H1 (cell line): ENCODE data around the gene RPL28. TPM values are rescaled to one million over a fixed set of nuclear protein-coding genes. Genes with fewer than 3 reads are reported as not detected.
"Not testable (repeated sequence)": the region's sequence is repeated elsewhere in the genome, so short reads cannot be mapped to it uniquely, and the experiment has no call there.

ENCODE experiments used
- CTCF ChIA-PET: fragments of 300-600 bp; sonication (Branson Sonifier 250); formaldehyde crosslinking; loops from one replicate; lab custom pipeline; 2021; ENCODE audit not compliant: partially characterized antibody; lab: Charles Lee
- POLR2A ChIA-PET: fragments of 300-600 bp; sonication (Branson Sonifier 250); formaldehyde crosslinking; loops from one replicate; lab custom pipeline; 2021; ENCODE audit warnings: inconsistent platforms; ENCODE audit not compliant: partially characterized antibody; lab: Charles Lee
- DNase-seq, 2 experiments: peaks; one replicate each; pipeline versions ENCODE4 v3.0.0 to v3.0.0-alpha.2; 2010 to 2022; ENCODE audit warnings: low spot score in 2 of 2, low read depth in 1 of 2, mixed read lengths in 1 of 2
- FAIRE-seq: peaks from 2 replicates; lab custom pipeline; 2011; peaks lifted over from hg19 to GRCh38; lab: Jason Lieb, UNC
- H2AFZ ChIP-seq: 2 replicates; pipeline ENCODE4 v1.8.1; 2012; ENCODE audit warnings: low read length, inconsistent platforms
- H2AK5ac ChIP-seq: 2 replicates; pipeline ENCODE4 v1.6.1; 2013; ENCODE audit warnings: low read depth, low read length
- H2BK120ac ChIP-seq: replicated peaks from 2 replicates; pipeline ENCODE3; 2013; ENCODE audit warnings: low read depth, low read length, inconsistent platforms
- H2BK12ac ChIP-seq: 2 replicates; pipeline ENCODE4 v1.6.1; 2013; ENCODE audit warnings: low read depth, low read length
- H2BK15ac ChIP-seq: 2 replicates; pipeline ENCODE4 v1.6.1; 2013; ENCODE audit warnings: low read length
- H2BK20ac ChIP-seq: 2 replicates; pipeline ENCODE4 v1.6.1; 2013; ENCODE audit warnings: low read length
- H2BK5ac ChIP-seq: 2 replicates; pipeline ENCODE4 v1.6.1; 2013; ENCODE audit warnings: low read depth, low read length
- H3K14ac ChIP-seq: 2 replicates; pipeline ENCODE4 v1.6.1; 2013; ENCODE audit warnings: inconsistent platforms; ENCODE audit not compliant: insufficient read length
- H3K18ac ChIP-seq: 2 replicates; pipeline ENCODE4 v1.6.1; 2013; ENCODE audit warnings: low read length; ENCODE audit errors: extremely low read depth
- H3K23ac ChIP-seq: 2 replicates; pipeline ENCODE4 v1.6.1; 2013; ENCODE audit warnings: inconsistent platforms; ENCODE audit not compliant: insufficient read length
- H3K23me2 ChIP-seq: 2 replicates; pipeline ENCODE4 v1.6.1; 2013; ENCODE audit warnings: low read depth, low read length
- H3K27ac ChIP-seq: 2 replicates; pipeline ENCODE4 v1.6.1; 2011; ENCODE audit warnings: low read depth, low read length, inconsistent platforms
- H3K27me3 ChIP-seq, 4 experiments: replicated peaks in 1 of 4; 1 replicate in 1 of 4; 2 replicates in 3 of 4; pipeline versions ENCODE4 v1.6.1 to v1.8.1; 2011 to 2013; ENCODE audit warnings: low read length in 3 of 4, mild to moderate bottlenecking in 3 of 4, inconsistent platforms in 2 of 4, mixed read lengths in 2 of 4, moderate library complexity in 1 of 4; ENCODE audit not compliant: control insufficient read depth in 3 of 4, insufficient read depth in 3 of 4; ENCODE audit errors: extremely low read depth in 1 of 4
- H3K36me3 ChIP-seq, 4 experiments: 2 replicates each; pipeline versions ENCODE4 v1.6.1 to v1.8.1; 2011 to 2013; ENCODE audit warnings: mild to moderate bottlenecking in 4 of 4, low read length in 3 of 4, moderate library complexity in 2 of 4, control low read depth in 1 of 4, inconsistent platforms in 1 of 4; ENCODE audit not compliant: insufficient read depth in 4 of 4, control insufficient read depth in 2 of 4
- H3K4ac ChIP-seq: replicated peaks from 2 replicates; pipeline ENCODE3; 2013; ENCODE audit warnings: low read length, low read depth, mixed read lengths, inconsistent platforms; ENCODE audit not compliant: insufficient read length
- H3K4me1 ChIP-seq, 4 experiments: replicated peaks in 1 of 4; 1 replicate in 1 of 4; 2 replicates in 3 of 4; pipeline versions ENCODE4 v1.6.1 to v1.8.1; 2011 to 2013; ENCODE audit warnings: low read length in 3 of 4, inconsistent platforms in 2 of 4, mixed read lengths in 1 of 4; ENCODE audit not compliant: insufficient read depth in 4 of 4, control insufficient read depth in 3 of 4
- H3K4me2 ChIP-seq, 2 experiments: 2 replicates each; pipeline versions ENCODE4 v1.6.1 to v1.8.1; 2011 to 2013; ENCODE audit warnings: low read depth in 2 of 2, low read length in 2 of 2, control low read depth in 1 of 2, inconsistent platforms in 1 of 2, mild to moderate bottlenecking in 1 of 2; ENCODE audit not compliant: insufficient read depth in 1 of 2
- H3K4me3 ChIP-seq, 4 experiments: fragments of 200-600, 300-600 bp in 1 of 4; sonication (generic), shearing (Covaris generic), sonication (Bioruptor Twin) in 1 of 4; 2 replicates each; pipeline versions ENCODE4 v1.5.1 to v1.8.1; 2011 to 2016; ENCODE audit warnings: low read length in 4 of 4, low read depth in 3 of 4, control low read depth in 2 of 4, inconsistent platforms in 2 of 4, mild to moderate bottlenecking in 2 of 4, mixed read lengths in 1 of 4, moderate library complexity in 1 of 4; ENCODE audit not compliant: insufficient read depth in 2 of 4; ENCODE audit errors: extremely low read depth in 1 of 4
- H3K56ac ChIP-seq: replicated peaks from 2 replicates; pipeline ENCODE3; 2013; ENCODE audit warnings: low read depth, mild to moderate bottlenecking, mixed read lengths, low read length, inconsistent platforms; ENCODE audit not compliant: insufficient read length
- H3K79me1 ChIP-seq: 2 replicates; pipeline ENCODE4 v1.6.1; 2013; ENCODE audit warnings: low read depth, low read length, control low read depth
- H3K79me2 ChIP-seq, 2 experiments: 2 replicates each; pipeline versions ENCODE4 v1.6.1 to v1.8.1; 2012 to 2013; ENCODE audit warnings: low read length in 2 of 2, mild to moderate bottlenecking in 2 of 2, inconsistent platforms in 1 of 2; ENCODE audit not compliant: insufficient read depth in 2 of 2, control insufficient read depth in 1 of 2
- H3K9ac ChIP-seq, 4 experiments: replicated peaks in 1 of 4; 1 replicate in 1 of 4; 2 replicates in 3 of 4; pipeline versions ENCODE4 v1.6.1 to v1.8.1; 2011 to 2013; ENCODE audit warnings: low read depth in 3 of 4, low read length in 3 of 4, control low read depth in 2 of 4, mild to moderate bottlenecking in 2 of 4, moderate library complexity in 2 of 4, inconsistent platforms in 1 of 4; ENCODE audit errors: extremely low read depth in 1 of 4
- H3K9me3 ChIP-seq, 2 experiments: 2 replicates each; pipeline versions ENCODE4 v1.6.1 to v1.8.1; 2012 to 2013; ENCODE audit warnings: mild to moderate bottlenecking in 2 of 2, moderate library complexity in 2 of 2, control low read depth in 1 of 2, inconsistent platforms in 1 of 2, low read depth in 1 of 2, low read length in 1 of 2, mixed read lengths in 1 of 2; ENCODE audit not compliant: insufficient read depth in 2 of 2
- H4K20me1 ChIP-seq, 2 experiments: replicated peaks in 1 of 2; 2 replicates each; pipeline versions ENCODE3 to v1.8.1; 2011 to 2013; ENCODE audit warnings: inconsistent platforms in 2 of 2, low read length in 2 of 2, mild to moderate bottlenecking in 1 of 2; ENCODE audit not compliant: insufficient read depth in 2 of 2, control insufficient read depth in 1 of 2
- H4K5ac ChIP-seq: 2 replicates; pipeline ENCODE4 v1.6.1; 2013; ENCODE audit warnings: low read length, low read depth, mixed read lengths, inconsistent platforms; ENCODE audit not compliant: insufficient read length
- H4K8ac ChIP-seq: 2 replicates; pipeline ENCODE4 v1.8.0; 2013; ENCODE audit warnings: mild to moderate bottlenecking, moderate library complexity, low read length, inconsistent platforms; ENCODE audit not compliant: insufficient read depth; ENCODE audit errors: extremely low read depth
- H4K91ac ChIP-seq: replicated peaks from 2 replicates; pipeline ENCODE3; 2013; ENCODE audit warnings: low read length, mixed read lengths, inconsistent platforms; ENCODE audit not compliant: insufficient read length
- WGBS, 2 experiments: shearing (Covaris generic) in 1 of 2; methylation state at CpG; one replicate each; pipeline versions ENCODE4 v1.1.6 to v1.1.7; 2013 to 2015; ENCODE audit warnings: low lambda C conversion rate in 2 of 2, mixed read lengths in 2 of 2, inconsistent platforms in 1 of 2, low coverage in 1 of 2, missing lambda C conversion rate in 1 of 2; ENCODE audit not compliant: insufficient replicate concordance in 2 of 2, insufficient coverage in 1 of 2, insufficient read length in 1 of 2; ENCODE audit errors: extremely low coverage in 1 of 2, missing lambda C conversion rate in 1 of 2; 5-methylcytosine and 5-hydroxymethylcytosine counted together
- polyA plus RNA-seq, 7 experiments: library from polyadenylated mRNA; depleted of rRNA in 3 of 7; stranded (reverse) in 5 of 7; unstranded in 2 of 7; fragments of >200 nt in 5 of 7; fragments of 200-250 nt in 2 of 7; gene quantifications; 1 replicate in 5 of 7; 2 replicates in 1 of 7; 4 replicates in 1 of 7; pipeline versions ENCODE4 v1.2.1 to v1.2.3, GENCODE V29; 2011 to 2013; ENCODE audit warnings: missing spikeins in 2 of 7, mixed read lengths in 2 of 7
- total RNA-seq: library from RNA; stranded (reverse); fragmentation: NEBNext Ultra II Directional; extraction: Animal tissue kit (Norgen Biotek cat#: 25700); gene quantifications from 2 replicates; pipeline ENCODE4 v1.2.1, GENCODE V29; 2021

The RPL28 gene
- total and polyA plus RNA-seq, 2 of the 8 experiments (the other 6 are each of a cell fraction or from before 2014, with no cell fraction given) = 2,123 to 8,402 TPM

DNA sequence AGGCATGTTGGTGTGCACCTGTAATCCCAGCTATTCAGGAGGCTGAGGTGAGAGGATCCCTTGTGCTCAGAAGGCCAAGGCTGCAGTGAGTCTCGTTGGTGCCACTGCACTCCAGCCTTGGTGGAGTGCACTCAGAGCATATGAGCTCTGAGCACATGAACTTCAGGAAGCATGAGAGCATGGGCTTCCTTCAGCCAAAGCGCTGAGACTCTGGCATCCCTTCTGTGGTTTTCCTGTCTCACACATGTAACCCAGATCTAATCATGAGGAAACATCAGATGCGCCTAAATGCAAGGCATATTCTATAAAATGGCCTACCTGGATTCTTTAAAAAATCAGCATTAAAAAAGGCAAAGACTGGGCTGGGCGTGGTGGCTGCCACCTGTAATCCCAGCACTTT is 35.5 kb downstream of the RPL28 start:
- not testable (repeated sequence) for H3K23me2 ChIP-seq, H4K5ac ChIP-seq, H3K4ac ChIP-seq, H4K20me1 ChIP-seq, H4K8ac ChIP-seq, H3K18ac ChIP-seq, H3K4me2 ChIP-seq, H3K79me1 ChIP-seq, H2AK5ac ChIP-seq, H3K79me2 ChIP-seq, H2AFZ ChIP-seq, H2BK120ac ChIP-seq, H4K91ac ChIP-seq, H2BK20ac ChIP-seq, H2BK15ac ChIP-seq, H3K9me3 ChIP-seq, FAIRE-seq, H3K27ac ChIP-seq, H3K9ac ChIP-seq, H3K14ac ChIP-seq, DNase-seq, H3K36me3 ChIP-seq, H3K56ac ChIP-seq, H2BK12ac ChIP-seq, H3K23ac ChIP-seq, H2BK5ac ChIP-seq, H3K4me3 ChIP-seq, H3K4me1 ChIP-seq
- POLR2A ChIA-PET = interaction anchor here (0.7 to 34.6 kb wide), 2 partner anchors 26 to 28 kb away, joined by 3 to 874 read pairs; partner anchors contain the start of genes RPL28, TMEM238 and UBE2S
- CTCF ChIA-PET = interaction anchor here (0.7 to 4.3 kb wide), 5 partner anchors 8 to 211 kb away, joined by 3 to 13 read pairs (median 4); no protein-coding TSS in a partner anchor
- 81% methylated on average over 4 of the region's 4 CpGs; no CpG with 5 or more reads in 1 of the 2 experiments for WGBS, 2 experiments
- peaks cover 0 to 11% (median under 1%) of the 10 kb centered on the region in 4 experiments; a peak in 1 of 7 replicates for H3K27me3 ChIP-seq
